HG02852 (cell line): ENCODE data around the gene SRGAP3.

Experiments used
- ATAC-seq: cut with Tn5 transposase; IDR thresholded peaks from one replicate; pipeline ENCODE4 v1.9.1; 2021; ENCODE audit warnings: mild to moderate bottlenecking, moderate library complexity; ENCODE audit not compliant: unreplicated experiment

SRGAP3 gene

GRCh38 chr3:9180764-9181117, 68.7 kb downstream of the SRGAP3 start:
- ATAC-seq = peak; percentile 35

DNA sequence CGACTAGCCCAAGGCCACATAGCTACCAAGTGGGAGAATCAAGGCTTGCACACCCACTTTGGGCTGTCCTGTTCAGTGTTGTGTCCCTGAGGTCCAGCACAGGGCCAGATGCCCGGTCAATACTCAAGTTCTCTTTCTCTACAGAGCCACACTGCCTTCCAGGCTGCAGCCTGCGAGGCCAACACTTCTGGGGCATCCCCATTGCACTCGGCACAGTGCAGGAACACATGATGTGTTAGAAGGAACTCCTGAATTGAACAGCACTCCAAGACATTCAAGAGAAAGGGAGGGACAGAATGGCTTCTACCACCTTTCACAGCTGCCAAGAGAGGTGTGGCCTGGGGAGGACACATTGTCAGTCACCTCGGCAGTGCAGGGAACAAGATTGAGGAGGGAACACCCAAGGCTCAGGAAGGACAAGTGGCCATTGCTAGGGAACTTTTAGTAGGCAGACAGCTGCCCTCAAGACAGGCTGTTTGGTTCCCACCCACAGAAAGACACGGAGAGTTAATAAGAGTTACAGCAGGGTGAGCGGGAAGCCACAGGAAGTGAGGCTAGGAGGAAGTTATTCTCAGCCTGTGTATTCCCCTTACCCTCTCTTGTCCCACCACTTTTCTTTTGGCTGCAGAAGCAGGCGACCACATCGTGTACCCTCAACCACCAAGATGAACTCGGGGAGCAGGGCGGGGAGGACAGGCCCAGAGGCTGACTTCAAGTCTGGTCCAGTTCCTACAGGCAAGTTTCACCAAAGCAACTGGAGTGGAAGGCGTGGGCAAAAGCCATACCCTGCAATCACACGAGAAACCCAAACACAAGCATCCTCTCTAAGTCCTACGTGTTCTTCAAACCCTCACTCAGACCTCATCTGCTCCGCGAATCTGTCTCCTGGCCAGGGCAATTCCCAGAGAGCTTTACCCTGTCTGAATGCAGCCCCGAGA, 69.4 kb downstream of the SRGAP3 start:
- ATAC-seq = peak; percentile 73

DNA sequence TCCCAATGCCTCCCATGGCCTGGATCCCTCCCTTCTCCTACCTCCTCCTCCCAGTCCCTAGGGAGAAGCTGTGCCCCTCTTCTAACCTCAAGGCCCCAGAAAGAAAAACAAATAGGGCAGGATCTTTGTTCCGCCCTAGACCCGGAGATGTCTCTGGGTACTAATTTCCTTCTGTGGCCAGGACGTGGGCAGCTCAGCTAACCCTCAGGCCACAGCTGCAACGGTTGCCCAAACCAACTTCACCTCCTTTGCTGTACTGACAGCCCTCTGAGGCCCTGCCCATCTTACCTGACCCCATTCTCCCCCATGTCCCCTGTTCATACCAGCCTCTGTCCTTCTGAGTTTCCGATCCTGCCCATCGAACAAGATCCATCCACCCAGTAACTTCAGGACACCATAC, 70.7 kb downstream of the SRGAP3 start:
- no peak for ATAC-seq

GRCh38 chr3:9175421-9175820, 74.0 kb downstream of the SRGAP3 start:
- ATAC-seq = no peak

GRCh38 chr3:9173445-9173844, 76.0 kb downstream of the SRGAP3 start:
- ATAC-seq = no peak

DNA sequence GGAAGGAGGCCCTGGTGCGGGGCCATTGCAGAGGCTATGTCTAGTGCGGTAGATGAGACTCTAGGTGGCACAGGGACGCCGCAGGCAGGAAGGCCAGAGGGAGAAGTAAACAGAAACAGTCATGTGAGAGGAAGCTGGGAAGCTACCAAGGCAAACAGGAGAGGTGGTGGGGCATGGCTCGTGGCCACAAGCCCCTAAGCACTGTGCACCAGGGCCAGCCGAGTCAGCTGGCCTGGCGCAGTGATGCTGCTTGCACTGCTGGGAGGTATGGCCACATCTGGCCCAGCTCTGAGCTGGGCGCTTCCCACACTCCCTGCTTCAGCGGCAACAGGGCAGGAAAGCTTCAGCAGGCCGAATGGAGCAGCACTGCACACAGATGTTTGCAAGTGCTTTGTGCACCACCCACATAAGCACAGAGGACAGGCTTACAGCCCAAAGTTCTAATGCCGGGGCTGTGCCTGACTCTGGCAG, 76.6 kb downstream of the SRGAP3 start:
- ATAC-seq = no peak

DNA sequence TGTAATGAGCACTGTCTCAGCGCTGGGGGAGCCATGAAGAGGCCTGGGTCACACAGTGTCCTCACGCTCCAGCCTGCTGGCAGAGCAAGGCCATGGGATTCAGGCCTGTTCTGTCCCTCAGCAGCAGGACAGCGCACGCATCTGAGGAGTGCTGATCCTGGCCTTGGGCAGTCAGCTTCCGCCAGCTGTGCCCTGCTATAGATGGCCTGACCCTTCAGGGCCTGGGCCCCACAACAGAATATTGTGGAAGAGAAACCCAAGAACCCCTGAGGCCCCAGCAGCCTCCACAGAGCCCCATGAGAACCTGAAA, 78.6 kb downstream of the SRGAP3 start:
- no peak for ATAC-seq

- ATAC-seq = peak; percentile 32
Measured at GRCh38 chr3:9169956-9170850, 79.2 kb downstream of the SRGAP3 start.

DNA sequence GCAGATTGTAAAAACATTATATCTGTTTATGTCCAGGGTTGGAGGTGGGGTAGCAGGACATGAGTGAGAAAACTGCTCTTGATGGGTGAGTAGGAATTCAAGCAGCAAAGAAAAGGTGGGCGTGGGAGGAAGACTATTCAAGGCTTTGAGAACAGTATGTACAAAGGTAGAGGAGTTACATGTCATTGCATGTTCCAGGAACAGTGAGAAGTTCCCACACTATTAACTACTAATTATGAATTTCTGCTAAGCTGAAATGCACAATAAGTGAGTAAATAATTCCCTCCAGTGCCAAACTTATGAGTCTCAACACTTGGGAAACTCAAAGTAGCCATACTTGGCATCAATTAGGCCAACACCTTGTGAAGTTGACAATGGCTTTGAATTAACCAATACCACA, 80.1 kb downstream of the SRGAP3 start:
- no peak for ATAC-seq

- ATAC-seq = peak; percentile 97
Measured at GRCh38 chr3:9168241-9168741, 81.2 kb downstream of the SRGAP3 start.

- ATAC-seq = no peak
Measured at GRCh38 chr3:9167222-9167621, 82.2 kb downstream of the SRGAP3 start.

DNA sequence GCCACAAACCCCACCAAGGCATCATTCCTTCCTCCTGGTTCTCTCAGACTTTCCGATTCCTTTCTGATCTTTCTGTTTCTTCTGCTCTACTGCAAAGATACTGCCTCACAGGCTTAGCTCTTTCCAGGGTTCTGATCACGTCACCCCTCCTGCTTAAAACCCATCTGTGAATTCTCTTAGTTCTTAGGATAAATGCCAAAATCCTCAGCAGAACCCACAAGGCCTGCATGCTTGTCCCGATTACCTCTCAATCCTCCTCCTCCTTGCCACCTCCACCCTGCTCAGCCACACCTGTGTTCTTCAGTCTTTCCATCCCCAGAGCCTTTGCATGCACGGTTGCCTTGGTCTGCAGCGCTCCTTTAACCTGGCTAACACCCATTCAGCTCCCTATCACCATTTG, 84.0 kb downstream of the SRGAP3 start:
- no peak for ATAC-seq

- ATAC-seq = no peak
Measured at GRCh38 chr3:9163289-9163688, 86.2 kb downstream of the SRGAP3 start.

DNA sequence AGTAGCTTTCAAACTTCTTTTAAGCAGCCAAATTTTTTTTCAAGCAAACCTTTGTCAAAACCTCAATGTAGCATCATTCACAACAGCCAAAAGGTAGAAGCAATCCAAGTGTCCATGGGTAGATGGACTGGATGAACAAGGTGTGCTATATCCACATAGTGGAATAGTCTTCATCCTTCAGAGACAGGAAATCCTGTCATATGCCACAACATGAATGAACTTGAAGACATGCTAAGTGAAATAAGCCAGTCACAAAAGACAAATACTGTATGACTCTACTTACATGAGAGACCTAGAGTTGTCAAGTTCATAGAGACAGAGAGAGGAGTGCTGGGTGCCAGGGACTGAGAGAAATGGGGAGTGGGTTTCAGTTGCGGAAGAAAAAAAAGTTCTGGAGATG, 87.6 kb downstream of the SRGAP3 start:
- no peak for ATAC-seq

- no peak for ATAC-seq
Measured at GRCh38 chr3:9161298-9161697, 88.1 kb downstream of the SRGAP3 start.

GRCh38 chr3:9158865-9159630, 90.4 kb downstream of the SRGAP3 start:
- no peak for ATAC-seq

GRCh38 chr3:9157651-9158362, 91.6 kb downstream of the SRGAP3 start:
- ATAC-seq = no peak

GRCh38 chr3:9156604-9157003, 92.8 kb downstream of the SRGAP3 start:
- ATAC-seq = no peak

- no peak for ATAC-seq
Measured at GRCh38 chr3:9155028-9155427, 94.4 kb downstream of the SRGAP3 start.

DNA sequence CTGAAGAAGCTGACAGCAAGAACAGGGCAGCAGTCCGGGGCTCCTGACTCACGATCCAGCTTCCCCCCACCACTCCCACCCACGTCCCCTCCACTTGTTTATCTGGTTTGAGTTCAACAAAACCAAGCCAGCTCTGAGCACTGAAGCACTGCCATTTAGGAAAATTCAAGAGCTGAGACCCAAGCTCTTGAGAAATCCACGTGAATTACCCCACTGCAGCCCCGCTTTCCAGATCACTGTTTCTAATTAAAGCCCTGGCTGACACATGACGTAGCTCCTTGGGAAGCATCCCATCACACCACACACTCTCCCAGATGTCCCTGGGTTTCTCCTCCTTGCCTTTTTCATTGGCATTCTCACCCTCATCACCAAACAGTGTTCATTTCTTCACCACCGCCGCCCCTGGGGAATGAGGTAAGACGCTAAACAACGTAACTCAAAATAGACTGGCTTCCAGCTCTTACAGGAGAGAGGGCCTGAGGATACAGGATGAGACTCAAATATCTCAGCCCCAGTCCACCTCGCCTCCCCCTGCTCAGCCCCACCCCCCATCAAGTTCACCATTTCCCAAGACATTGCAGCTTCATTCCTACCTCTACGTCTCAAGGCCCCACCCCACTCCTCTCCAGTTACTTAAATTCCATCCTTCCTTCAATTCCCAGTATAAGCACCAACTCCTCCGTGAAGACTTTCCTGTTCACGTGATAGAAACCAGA, 95.4 kb downstream of the SRGAP3 start:
- ATAC-seq = no peak
